GM21447 (cell line): ENCODE measurements around the gene FOXL1.

Experiments
- ATAC-seq: cut with Tn5 transposase; IDR thresholded peaks from one replicate; pipeline ENCODE4 v1.9.1; 2021; ENCODE audit not compliant: unreplicated experiment

Gene FOXL1

DNA sequence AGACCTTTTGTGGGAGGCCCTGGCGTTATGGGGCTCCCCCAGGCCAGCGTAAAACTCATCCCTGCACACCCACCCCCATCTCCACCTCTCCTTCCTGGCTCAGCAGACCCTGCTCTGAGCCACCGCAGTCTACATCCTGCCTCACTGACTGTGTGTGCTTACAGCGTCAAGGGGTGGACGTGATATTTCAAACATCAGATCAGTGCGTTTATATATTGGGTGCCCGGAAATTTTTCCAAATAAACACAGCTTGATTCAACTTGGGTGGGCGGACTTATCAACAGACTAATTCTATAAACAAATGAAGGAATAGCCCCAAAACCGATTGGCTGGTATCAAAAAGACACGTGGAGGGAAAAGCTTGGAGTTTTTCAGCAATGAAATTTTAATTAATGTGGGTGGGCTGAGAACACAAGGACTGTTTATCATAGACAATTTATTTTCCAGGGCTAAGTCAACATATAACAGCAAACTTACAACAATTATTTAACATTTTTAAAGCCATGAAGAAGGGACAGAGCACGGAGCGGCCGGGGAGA, at the start of gene FOXL1:
FOXL1 (plus strand) TSS at position 489 of the 539 bp plus-strand sequence. CDS start 175 bp downstream, outside the sequence.
- no peak for ATAC-seq

- no peak for ATAC-seq
These were observed 49.2 kb upstream of the FOXL1 start for GRCh38 chr16:86529160-86529559.

- no peak for ATAC-seq
These were observed 47.8 kb upstream of the FOXL1 start for GRCh38 chr16:86530251-86531190.

DNA sequence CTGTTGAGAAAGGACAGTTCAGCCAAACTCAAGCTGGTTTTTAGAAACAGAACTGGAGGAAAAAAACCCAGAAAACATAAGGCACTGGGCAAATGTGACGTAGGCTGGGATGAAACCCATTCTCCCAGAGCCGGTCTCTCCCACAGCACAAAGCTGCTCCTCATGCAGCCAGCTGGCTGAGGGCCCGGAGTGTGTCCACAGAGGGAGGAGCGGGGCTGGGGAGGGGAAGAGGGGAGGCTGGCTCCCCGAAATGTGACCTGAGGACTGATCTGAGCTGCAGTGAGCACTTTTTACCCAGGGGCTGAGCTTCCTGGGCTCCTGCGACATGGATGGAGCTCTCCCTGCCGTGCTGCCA, 47.2 kb upstream of the FOXL1 start:
- ATAC-seq: no peak

- no peak for ATAC-seq
These were observed 46.5 kb upstream of the FOXL1 start for GRCh38 chr16:86531641-86532525.

DNA sequence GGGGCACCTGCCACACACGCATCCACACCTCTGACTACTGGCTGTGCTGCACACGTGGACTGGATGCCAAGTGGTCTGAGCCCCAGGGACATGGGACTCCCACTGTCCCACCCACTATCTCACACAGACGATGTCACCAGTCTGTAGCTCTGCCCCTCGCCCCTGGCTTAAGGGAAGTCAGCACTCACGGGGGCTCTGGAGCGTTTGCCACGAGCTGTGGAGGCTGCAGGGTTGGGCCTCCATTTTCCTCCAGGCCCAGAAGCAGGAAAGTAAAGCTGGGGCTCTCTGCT, 45.9 kb upstream of the FOXL1 start:
- ATAC-seq: no peak

GRCh38 chr16:86533076-86533475, 45.3 kb upstream of the FOXL1 start:
- no peak for ATAC-seq

GRCh38 chr16:86533767-86534351, 44.5 kb upstream of the FOXL1 start:
- ATAC-seq: no peak

DNA sequence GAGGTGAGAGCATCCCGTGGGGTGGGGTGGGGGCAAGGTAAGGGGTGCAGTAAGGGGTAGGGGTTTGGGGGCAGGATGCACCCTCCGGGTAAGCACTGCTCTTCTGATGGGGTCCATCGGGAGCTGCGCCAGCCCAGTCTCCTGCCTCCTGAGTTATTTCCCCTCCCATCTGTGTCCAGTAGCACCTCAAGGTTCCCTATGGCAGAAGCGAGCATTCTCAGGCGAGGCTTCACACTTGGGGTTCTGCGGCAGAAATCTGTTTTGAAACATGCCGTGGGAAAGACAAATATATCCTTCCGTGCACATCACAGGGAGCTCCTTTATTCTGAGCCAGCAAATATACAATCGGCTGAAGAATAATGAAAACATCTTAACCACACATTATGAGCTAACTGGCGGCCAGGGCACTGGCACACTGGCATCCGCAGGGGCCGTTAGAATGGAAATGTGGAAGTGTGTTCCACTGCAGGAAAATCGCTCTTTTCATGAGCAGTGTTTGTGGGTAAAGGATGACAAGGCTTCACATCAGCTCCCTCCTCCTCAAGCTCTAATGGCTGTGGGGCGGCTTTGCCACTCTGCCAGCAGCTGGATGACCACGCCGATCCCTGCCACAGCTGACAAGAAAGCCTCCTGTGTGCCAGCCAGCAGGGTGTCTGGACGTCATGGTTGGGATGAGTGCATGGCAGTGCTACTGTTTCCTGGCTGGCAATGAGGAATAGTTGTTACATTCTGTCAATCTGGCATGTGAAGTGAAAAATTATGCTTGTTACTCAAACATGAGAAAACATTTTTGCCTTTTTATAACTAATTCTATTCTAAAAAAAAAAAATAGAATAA, 43.4 kb upstream of the FOXL1 start:
- no peak for ATAC-seq

GRCh38 chr16:86536621-86537020, 41.7 kb upstream of the FOXL1 start:
- no peak for ATAC-seq

GRCh38 chr16:86537486-86537885, 40.9 kb upstream of the FOXL1 start:
- ATAC-seq: no peak

- no peak for ATAC-seq
These were observed 40.1 kb upstream of the FOXL1 start for GRCh38 chr16:86538196-86538780.

DNA sequence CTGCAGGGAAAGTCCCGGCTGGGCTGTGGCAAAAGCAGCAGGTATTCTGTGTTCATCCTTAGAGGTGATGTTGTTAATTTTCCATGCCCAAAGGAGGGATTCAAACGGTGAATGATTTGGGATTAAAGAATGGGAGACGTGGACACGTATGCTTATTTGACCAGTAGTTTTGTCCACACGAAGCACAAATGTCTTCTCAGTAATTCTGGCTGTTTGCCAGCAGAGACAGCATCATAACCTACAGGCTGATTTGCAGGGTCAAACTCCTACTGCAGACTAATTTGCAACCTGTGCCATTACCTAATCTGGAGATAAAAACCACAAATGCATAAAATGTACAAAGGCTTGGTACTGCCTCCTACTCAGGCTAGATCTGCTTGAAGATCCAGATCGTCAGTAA, 37.5 kb upstream of the FOXL1 start:
- no peak for ATAC-seq

GRCh38 chr16:86541560-86541959, 36.8 kb upstream of the FOXL1 start:
- no peak for ATAC-seq

DNA sequence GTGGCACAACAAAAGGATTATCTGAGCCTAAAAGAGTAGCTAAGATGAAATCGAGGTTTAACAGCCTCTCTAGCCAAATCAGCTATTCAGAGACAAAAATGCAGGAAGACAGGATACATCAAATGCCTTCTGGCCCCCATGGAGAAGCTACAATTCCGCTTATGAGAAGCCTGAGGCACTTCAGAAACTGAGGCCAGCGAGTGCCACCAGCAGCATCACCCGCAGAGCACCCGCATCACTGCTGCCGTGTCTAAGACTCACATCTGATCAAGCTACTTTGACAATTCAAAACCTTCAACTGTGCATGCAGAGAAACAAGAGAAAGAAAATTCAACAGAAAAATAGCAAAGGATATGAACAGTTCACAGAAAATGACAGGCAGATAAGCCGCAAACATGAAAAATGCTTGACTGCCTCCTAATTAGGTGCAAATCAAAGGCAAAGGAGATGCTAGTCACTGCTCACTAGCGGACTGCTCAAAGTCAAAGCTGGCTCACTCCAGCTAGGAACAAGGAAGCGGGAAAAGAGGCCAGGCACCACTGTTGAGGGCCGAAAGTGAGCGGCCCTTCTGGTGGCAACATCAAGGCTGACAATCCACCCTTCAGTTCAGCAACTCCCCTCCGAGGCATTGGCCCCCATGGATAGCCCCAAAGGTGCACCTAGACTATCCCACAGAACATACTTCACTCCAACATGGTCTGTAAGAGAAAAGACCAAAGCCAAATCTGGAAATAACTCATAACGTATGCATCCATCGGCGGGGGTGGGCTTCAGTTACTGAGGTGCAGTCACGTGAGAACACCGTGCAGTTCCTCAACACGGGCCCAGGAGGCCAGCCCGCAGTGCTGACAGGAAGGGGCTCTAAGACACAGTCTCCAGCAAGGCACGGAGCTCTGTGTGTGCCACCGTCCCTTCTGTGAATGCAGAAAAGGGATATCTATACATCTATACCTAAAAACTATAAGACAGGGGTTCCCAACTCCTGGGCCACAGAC, 35.3 kb upstream of the FOXL1 start:
- ATAC-seq: no peak

GRCh38 chr16:86545481-86545880, 32.9 kb upstream of the FOXL1 start:
- ATAC-seq: no peak

GRCh38 chr16:86545954-86546637, 32.3 kb upstream of the FOXL1 start:
- ATAC-seq: no peak

- no peak for ATAC-seq
These were observed 31.7 kb upstream of the FOXL1 start for GRCh38 chr16:86546638-86547013.
